GM12873 (cell line): ENCODE measurements around the gene CAMTA1.

Experiments used
- TF ChIP-seq, protein P1 (sequence below): IDR thresholded peaks from 2 replicates; pipeline ENCODE4 v1.5.1; 2012; ENCODE audit warnings: low read depth, mild to moderate bottlenecking, moderate library complexity, low read length, control low read depth; ENCODE audit not compliant: insufficient read depth; ENCODE audit errors: missing control alignments

CAMTA1 gene

DNA sequence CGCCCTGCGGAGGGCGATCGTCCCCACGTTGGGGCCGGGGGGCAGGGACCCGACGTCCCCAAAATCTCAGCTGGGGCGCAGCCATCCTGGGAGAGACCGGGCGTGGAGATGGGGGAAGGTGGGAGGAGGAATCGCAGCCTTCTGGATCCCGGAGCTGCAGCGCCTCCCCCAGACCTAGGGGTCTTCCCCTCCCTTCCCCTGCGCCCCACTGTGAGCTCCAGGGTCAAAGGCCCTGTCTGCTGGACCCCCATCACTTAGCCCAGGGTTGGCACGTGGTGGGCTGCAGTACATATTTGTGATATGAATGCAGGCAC lies 895.7 kb downstream of the CAMTA1 start:
- TF ChIP-seq, protein P1, sequence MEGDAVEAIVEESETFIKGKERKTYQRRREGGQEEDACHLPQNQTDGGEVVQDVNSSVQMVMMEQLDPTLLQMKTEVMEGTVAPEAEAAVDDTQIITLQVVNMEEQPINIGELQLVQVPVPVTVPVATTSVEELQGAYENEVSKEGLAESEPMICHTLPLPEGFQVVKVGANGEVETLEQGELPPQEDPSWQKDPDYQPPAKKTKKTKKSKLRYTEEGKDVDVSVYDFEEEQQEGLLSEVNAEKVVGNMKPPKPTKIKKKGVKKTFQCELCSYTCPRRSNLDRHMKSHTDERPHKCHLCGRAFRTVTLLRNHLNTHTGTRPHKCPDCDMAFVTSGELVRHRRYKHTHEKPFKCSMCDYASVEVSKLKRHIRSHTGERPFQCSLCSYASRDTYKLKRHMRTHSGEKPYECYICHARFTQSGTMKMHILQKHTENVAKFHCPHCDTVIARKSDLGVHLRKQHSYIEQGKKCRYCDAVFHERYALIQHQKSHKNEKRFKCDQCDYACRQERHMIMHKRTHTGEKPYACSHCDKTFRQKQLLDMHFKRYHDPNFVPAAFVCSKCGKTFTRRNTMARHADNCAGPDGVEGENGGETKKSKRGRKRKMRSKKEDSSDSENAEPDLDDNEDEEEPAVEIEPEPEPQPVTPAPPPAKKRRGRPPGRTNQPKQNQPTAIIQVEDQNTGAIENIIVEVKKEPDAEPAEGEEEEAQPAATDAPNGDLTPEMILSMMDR, result no peak

- TF ChIP-seq, protein P1, result no peak
Measured at GRCh38 chr1:7681401-7681800, 896.1 kb downstream of the CAMTA1 start.

DNA sequence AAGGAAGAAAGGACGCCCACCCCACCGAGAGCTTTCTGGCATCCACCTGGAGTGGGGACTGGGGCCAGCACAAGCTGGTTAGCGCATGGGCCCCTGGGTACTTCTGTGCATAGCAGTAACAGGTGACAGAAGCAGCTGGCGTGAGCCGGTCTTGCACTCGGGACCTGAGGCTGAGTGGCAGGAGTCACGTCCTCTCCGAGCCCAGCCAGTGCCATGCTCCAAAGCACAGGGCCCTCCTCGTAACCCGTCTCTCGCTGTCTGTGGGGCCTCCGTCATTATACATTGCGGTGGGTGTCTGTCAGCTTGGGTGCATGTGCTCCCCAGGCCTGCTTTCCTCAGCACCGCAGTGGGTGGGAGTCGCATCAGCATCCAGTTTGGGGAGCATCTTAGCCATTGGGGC lies 898.3 kb downstream of the CAMTA1 start:
- TF ChIP-seq, protein P1, result no peak

GRCh38 chr1:7684132-7684531 lies 898.9 kb downstream of the CAMTA1 start:
- TF ChIP-seq, protein P1, result no peak

GRCh38 chr1:7684861-7685635 lies 899.8 kb downstream of the CAMTA1 start:
- TF ChIP-seq, protein P1, result no peak

GRCh38 chr1:7686301-7686850 lies 901.1 kb downstream of the CAMTA1 start:
- TF ChIP-seq, protein P1, result no peak

GRCh38 chr1:7687411-7687810 lies 902.2 kb downstream of the CAMTA1 start:
- TF ChIP-seq, protein P1, result no peak
